ENCODE results near the gene JAM2. TPM values are rescaled to one million over a fixed set of nuclear protein-coding genes. Genes with fewer than 3 reads are reported as not detected.
A peak's percentile ranks its signal among the peaks of the same experiment; 100 is the strongest.

JAM2 gene
- total RNA-seq, 2 donors from 2014 or later, result 0.48 to 1.7 TPM

GRCh38 chr21:25732091-25732760 is 93.2 kb downstream of the JAM2 start:
- H3K27me3 Mint-ChIP-seq (ENCODE audit: insufficient read depth), result no peaks in the 10 kb centered on the region
- Histone ChIP-seq H3K4me3 (ENCODE audit: low read length) (no peak overlapping the region), H3K9ac (ENCODE audit: extremely low read depth, low read length, poor library complexity, severe bottlenecking) (no peak overlapping the region), H3K27me3 (ENCODE audit: control insufficient read depth, insufficient read depth, low read length, poor library complexity, severe bottlenecking) (no peaks in the 10 kb centered on the region), H3K27ac (ENCODE audit: low read depth, low read length) (no peak overlapping the region), H3K4me1 (ENCODE audit: control insufficient read depth, insufficient read depth, low read length) (no peaks in the 10 kb centered on the region), H3K9me3 (ENCODE audit: control insufficient read depth, low read length) (no peaks in the 10 kb centered on the region), H3K36me3 (ENCODE audit: control insufficient read depth, insufficient read depth, low read length) (peaks cover 40% of the 10 kb centered on the region)
- H3K4me3 Mint-ChIP-seq, result no peak overlapping the region
- no peak for DNase-seq
- no peaks in the 10 kb centered on the region for H3K9me3 Mint-ChIP-seq
- 90 to 93% methylated on average over 2 to 6 of the region's 6 CpGs for WGBS, 2 experiments (ENCODE audit: insufficient coverage in 1 of 2, insufficient read length in 1 of 2)
- peaks cover 15% of the 10 kb centered on the region for H3K4me1 Mint-ChIP-seq
- TF ChIP-seq, protein P1, sequence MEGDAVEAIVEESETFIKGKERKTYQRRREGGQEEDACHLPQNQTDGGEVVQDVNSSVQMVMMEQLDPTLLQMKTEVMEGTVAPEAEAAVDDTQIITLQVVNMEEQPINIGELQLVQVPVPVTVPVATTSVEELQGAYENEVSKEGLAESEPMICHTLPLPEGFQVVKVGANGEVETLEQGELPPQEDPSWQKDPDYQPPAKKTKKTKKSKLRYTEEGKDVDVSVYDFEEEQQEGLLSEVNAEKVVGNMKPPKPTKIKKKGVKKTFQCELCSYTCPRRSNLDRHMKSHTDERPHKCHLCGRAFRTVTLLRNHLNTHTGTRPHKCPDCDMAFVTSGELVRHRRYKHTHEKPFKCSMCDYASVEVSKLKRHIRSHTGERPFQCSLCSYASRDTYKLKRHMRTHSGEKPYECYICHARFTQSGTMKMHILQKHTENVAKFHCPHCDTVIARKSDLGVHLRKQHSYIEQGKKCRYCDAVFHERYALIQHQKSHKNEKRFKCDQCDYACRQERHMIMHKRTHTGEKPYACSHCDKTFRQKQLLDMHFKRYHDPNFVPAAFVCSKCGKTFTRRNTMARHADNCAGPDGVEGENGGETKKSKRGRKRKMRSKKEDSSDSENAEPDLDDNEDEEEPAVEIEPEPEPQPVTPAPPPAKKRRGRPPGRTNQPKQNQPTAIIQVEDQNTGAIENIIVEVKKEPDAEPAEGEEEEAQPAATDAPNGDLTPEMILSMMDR (conservative IDR thresholded peaks at IDR 0.05), result no peak
- no peak overlapping the region for H3K27ac Mint-ChIP-seq
- H3K36me3 Mint-ChIP-seq (ENCODE audit: low read depth), result peaks cover 27% of the 10 kb centered on the region

DNA sequence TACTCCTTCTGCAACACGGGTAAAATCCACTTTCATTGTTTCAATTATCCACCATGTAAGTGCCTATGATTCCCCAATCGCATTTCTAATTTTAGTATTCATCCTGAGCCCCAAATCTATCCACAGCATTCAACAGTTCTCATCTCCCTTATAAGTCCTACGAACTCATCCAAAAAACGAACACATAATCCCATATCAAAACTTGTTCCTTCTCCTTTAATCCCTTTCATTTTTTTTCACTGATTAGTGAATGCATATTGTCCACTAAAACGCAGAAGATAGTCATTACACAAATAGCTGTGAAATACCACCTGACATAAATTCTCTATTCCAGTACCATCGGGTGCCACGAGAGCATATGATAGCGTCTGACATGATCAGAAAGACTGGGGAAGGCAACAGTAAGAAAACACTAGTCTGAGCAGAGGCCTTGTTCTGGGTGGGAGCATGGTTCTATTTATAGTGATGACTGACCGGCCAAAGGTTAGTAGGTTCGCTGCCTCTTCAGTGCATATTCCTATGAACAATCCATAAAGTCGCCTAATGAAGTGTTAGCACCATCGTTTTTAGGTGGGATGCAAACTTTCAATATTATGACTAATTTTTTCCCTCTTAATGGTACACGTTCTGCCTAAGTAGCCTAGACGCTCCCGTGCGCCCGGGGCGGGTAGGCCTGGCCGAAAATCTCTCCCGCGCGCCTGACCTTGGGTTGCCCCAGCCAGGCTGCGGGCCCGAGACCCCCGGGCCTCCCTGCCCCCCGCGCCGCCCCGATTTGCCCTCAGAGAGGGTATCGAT is 95.0 kb downstream of the JAM2 start:
- peaks cover 22% of the 10 kb centered on the region for H3K36me3 ChIP-seq (ENCODE audit: control insufficient read depth, insufficient read depth, low read length)
- WGBS, 2 experiments (ENCODE audit: insufficient coverage in 1 of 2, insufficient read length in 1 of 2), result 9 to 22% methylated on average over 13 to 30 of the region's 30 CpGs
- TF ChIP-seq, protein P1 (conservative IDR thresholded peaks at IDR 0.05), result no peak
- Mint-ChIP-seq H3K4me3 (peak overlapping the region; percentile 97), H3K4me1 (peaks cover 18% of the 10 kb centered on the region), H3K9me3 (no peaks in the 10 kb centered on the region), H3K36me3 (ENCODE audit: low read depth) (peaks cover 12% of the 10 kb centered on the region), H3K27me3 (ENCODE audit: insufficient read depth) (no peaks in the 10 kb centered on the region), H3K27ac (peak overlapping the region; percentile 100)
- no peaks in the 10 kb centered on the region for H3K9me3 ChIP-seq (ENCODE audit: control insufficient read depth, low read length)
- H3K27me3 ChIP-seq (ENCODE audit: control insufficient read depth, insufficient read depth, low read length, poor library complexity, severe bottlenecking), result no peaks in the 10 kb centered on the region
- peak overlapping the region; percentile 98 for H3K4me3 ChIP-seq (ENCODE audit: low read length)
- no peaks in the 10 kb centered on the region for H3K4me1 ChIP-seq (ENCODE audit: control insufficient read depth, insufficient read depth, low read length)
- peak overlapping the region; percentile 82 for H3K27ac ChIP-seq (ENCODE audit: low read depth, low read length)
- no peak for DNase-seq
- peak overlapping the region; percentile 91 for H3K9ac ChIP-seq (ENCODE audit: extremely low read depth, low read length, poor library complexity, severe bottlenecking)

GRCh38 chr21:25734654-25734903 is 95.5 kb downstream of the JAM2 start:
- DNase-seq, result no peak
- H3K4me3 Mint-ChIP-seq, result peak overlapping the region; percentile 97
- H3K27ac ChIP-seq (ENCODE audit: low read depth, low read length), result peak overlapping the region; percentile 82
- peaks cover 18% of the 10 kb centered on the region for H3K4me1 Mint-ChIP-seq
- H3K27me3 ChIP-seq (ENCODE audit: control insufficient read depth, insufficient read depth, low read length, poor library complexity, severe bottlenecking), result no peaks in the 10 kb centered on the region
- WGBS, 2 experiments (ENCODE audit: insufficient coverage in 1 of 2, insufficient read length in 1 of 2), result 0% methylated on average over 3 to 10 of the region's 10 CpGs
- H3K4me1 ChIP-seq (ENCODE audit: control insufficient read depth, insufficient read depth, low read length), result no peaks in the 10 kb centered on the region
- peak overlapping the region; percentile 100 for H3K27ac Mint-ChIP-seq
- H3K9ac ChIP-seq (ENCODE audit: extremely low read depth, low read length, poor library complexity, severe bottlenecking), result peak overlapping the region; percentile 91
- peaks cover 8% of the 10 kb centered on the region for H3K36me3 Mint-ChIP-seq (ENCODE audit: low read depth)
- peaks cover 17% of the 10 kb centered on the region for H3K36me3 ChIP-seq (ENCODE audit: control insufficient read depth, insufficient read depth, low read length)
- TF ChIP-seq, protein P1 (conservative IDR thresholded peaks at IDR 0.05), result no peak
- no peaks in the 10 kb centered on the region for H3K9me3 ChIP-seq (ENCODE audit: control insufficient read depth, low read length)
- H3K27me3 Mint-ChIP-seq (ENCODE audit: insufficient read depth), result no peaks in the 10 kb centered on the region
- no peaks in the 10 kb centered on the region for H3K9me3 Mint-ChIP-seq
- H3K4me3 ChIP-seq (ENCODE audit: low read length), result peak overlapping the region; percentile 98

All from endodermal cell (in vitro differentiated cells).